ENCODE results near the gene CERK. TPM values are rescaled to one million over a fixed set of nuclear protein-coding genes. Genes with fewer than 3 reads are reported as not detected.

The CERK gene
- total RNA-seq, 1 donor from 2014 or later = 69.6 TPM

GRCh38 chr22:46661221-46661851 lies 76.7 kb downstream of the CERK start:
- Mint-ChIP-seq H3K27me3 (ENCODE audit: insufficient read depth) (no peaks in the 10 kb centered on the region), H3K27ac (peak overlapping the region; percentile 87), H3K36me3 (ENCODE audit: low read depth) (peaks cover 7% of the 10 kb centered on the region), H3K4me1 (ENCODE audit: low read depth) (peaks cover 21% of the 10 kb centered on the region), H3K4me3 (no peak overlapping the region), H3K9me3 (no peaks in the 10 kb centered on the region)
- intact Hi-C loops (cut with micrococcal nuclease) = loop anchor here (1.0 kb wide), 1 partner anchor 13 kb away; no protein-coding TSS in a partner anchor
- DNase-seq (ENCODE audit: low spot score) = peak; percentile 26

- Mint-ChIP-seq H3K4me3 (peak overlapping the region; percentile 41), H3K9me3 (no peaks in the 10 kb centered on the region), H3K36me3 (ENCODE audit: low read depth) (peaks cover 7% of the 10 kb centered on the region), H3K4me1 (ENCODE audit: low read depth) (peaks cover 21% of the 10 kb centered on the region), H3K27me3 (ENCODE audit: insufficient read depth) (no peaks in the 10 kb centered on the region), H3K27ac (peak overlapping the region; percentile 87)
- no peak for DNase-seq (ENCODE audit: low spot score)
- intact Hi-C loops (cut with micrococcal nuclease) = loop anchor here (1.0 kb wide), 1 partner anchor 14 kb away; no protein-coding TSS in a partner anchor
Observed at GRCh38 chr22:46660604-46661201, 77.3 kb downstream of the CERK start.

GRCh38 chr22:46659791-46660186 lies 78.3 kb downstream of the CERK start:
- peak overlapping the region; percentile 87 for H3K27ac Mint-ChIP-seq
- intact Hi-C loops (cut with micrococcal nuclease) = no loop called here
- no peak for DNase-seq (ENCODE audit: low spot score)
- peaks cover 22% of the 10 kb centered on the region for H3K4me1 Mint-ChIP-seq (ENCODE audit: low read depth)
- no peaks in the 10 kb centered on the region for H3K27me3 Mint-ChIP-seq (ENCODE audit: insufficient read depth)
- peaks cover 7% of the 10 kb centered on the region for H3K36me3 Mint-ChIP-seq (ENCODE audit: low read depth)
- no peak overlapping the region for H3K4me3 Mint-ChIP-seq
- H3K9me3 Mint-ChIP-seq = no peaks in the 10 kb centered on the region

- Mint-ChIP-seq H3K27me3 (ENCODE audit: insufficient read depth) (no peaks in the 10 kb centered on the region), H3K4me3 (no peak overlapping the region), H3K9me3 (no peaks in the 10 kb centered on the region), H3K36me3 (ENCODE audit: low read depth) (peaks cover 7% of the 10 kb centered on the region), H3K4me1 (ENCODE audit: low read depth) (peaks cover 26% of the 10 kb centered on the region), H3K27ac (peak overlapping the region; percentile 31)
- intact Hi-C loops (cut with micrococcal nuclease) = no loop called here
- DNase-seq (ENCODE audit: low spot score) = no peak
Observed at GRCh38 chr22:46659059-46659790, 78.8 kb downstream of the CERK start.

GRCh38 chr22:46657996-46658947 lies 79.8 kb downstream of the CERK start:
- DNase-seq (ENCODE audit: low spot score) = no peak
- H3K27ac Mint-ChIP-seq = no peak overlapping the region
- no peaks in the 10 kb centered on the region for H3K9me3 Mint-ChIP-seq
- no peak overlapping the region for H3K4me3 Mint-ChIP-seq
- H3K27me3 Mint-ChIP-seq (ENCODE audit: insufficient read depth) = no peaks in the 10 kb centered on the region
- intact Hi-C loops (cut with micrococcal nuclease) = no loop called here
- peaks cover 31% of the 10 kb centered on the region for H3K4me1 Mint-ChIP-seq (ENCODE audit: low read depth)
- peaks cover 8% of the 10 kb centered on the region for H3K36me3 Mint-ChIP-seq (ENCODE audit: low read depth)

GRCh38 chr22:46657655-46657953 lies 80.4 kb downstream of the CERK start:
- no peak for DNase-seq (ENCODE audit: low spot score)
- Mint-ChIP-seq H3K36me3 (ENCODE audit: low read depth) (peaks cover 8% of the 10 kb centered on the region), H3K27ac (no peak overlapping the region), H3K27me3 (ENCODE audit: insufficient read depth) (no peaks in the 10 kb centered on the region), H3K9me3 (no peaks in the 10 kb centered on the region), H3K4me1 (ENCODE audit: low read depth) (peaks cover 36% of the 10 kb centered on the region), H3K4me3 (no peak overlapping the region)
- intact Hi-C loops (cut with micrococcal nuclease) = no loop called here

GRCh38 chr22:46656856-46657654 lies 81.0 kb downstream of the CERK start:
- H3K4me1 Mint-ChIP-seq (ENCODE audit: low read depth) = peaks cover 40% of the 10 kb centered on the region
- DNase-seq (ENCODE audit: low spot score) = no peak
- H3K36me3 Mint-ChIP-seq (ENCODE audit: low read depth) = peaks cover 8% of the 10 kb centered on the region
- intact Hi-C loops (cut with micrococcal nuclease) = no loop called here
- H3K4me3 Mint-ChIP-seq = no peak overlapping the region
- H3K27me3 Mint-ChIP-seq (ENCODE audit: insufficient read depth) = no peaks in the 10 kb centered on the region
- peak overlapping the region; percentile 77 for H3K27ac Mint-ChIP-seq
- no peaks in the 10 kb centered on the region for H3K9me3 Mint-ChIP-seq

GRCh38 chr22:46655861-46656608 lies 82.0 kb downstream of the CERK start:
- no peak overlapping the region for H3K27ac Mint-ChIP-seq
- no peaks in the 10 kb centered on the region for H3K9me3 Mint-ChIP-seq

GRCh38 chr22:46654927-46655595 lies 83.0 kb downstream of the CERK start:
- DNase-seq (ENCODE audit: low spot score) = no peak
- intact Hi-C loops (cut with micrococcal nuclease) = no loop called here
- Mint-ChIP-seq H3K4me3 (peak overlapping the region; percentile 15), H3K4me1 (ENCODE audit: low read depth) (peaks cover 35% of the 10 kb centered on the region), H3K27ac (peak overlapping the region; percentile 79), H3K36me3 (ENCODE audit: low read depth) (peaks cover 9% of the 10 kb centered on the region), H3K27me3 (ENCODE audit: insufficient read depth) (no peaks in the 10 kb centered on the region), H3K9me3 (no peaks in the 10 kb centered on the region)

More at GRCh38 chr22:46655861-46656608, 82.0 kb downstream of the CERK start:
- H3K4me3 Mint-ChIP-seq = no peak overlapping the region
- H3K4me1 Mint-ChIP-seq (ENCODE audit: low read depth) = peaks cover 38% of the 10 kb centered on the region
- peaks cover 11% of the 10 kb centered on the region for H3K36me3 Mint-ChIP-seq (ENCODE audit: low read depth)
- no peak for DNase-seq (ENCODE audit: low spot score)
- no peaks in the 10 kb centered on the region for H3K27me3 Mint-ChIP-seq (ENCODE audit: insufficient read depth)
- intact Hi-C loops (cut with micrococcal nuclease) = no loop called here

GRCh38 chr22:46654426-46654825 lies 83.6 kb downstream of the CERK start:
- H3K27me3 Mint-ChIP-seq (ENCODE audit: insufficient read depth) = no peaks in the 10 kb centered on the region

GRCh38 chr22:46653596-46653995 lies 84.5 kb downstream of the CERK start:
- Mint-ChIP-seq H3K4me3 (peak overlapping the region; percentile 42), H3K27me3 (ENCODE audit: insufficient read depth) (no peaks in the 10 kb centered on the region), H3K4me1 (ENCODE audit: low read depth) (peaks cover 39% of the 10 kb centered on the region), H3K9me3 (no peaks in the 10 kb centered on the region), H3K36me3 (ENCODE audit: low read depth) (peaks cover 7% of the 10 kb centered on the region), H3K27ac (peak overlapping the region; percentile 92)
- intact Hi-C loops (cut with micrococcal nuclease) = loop anchor here (1.0 to 2.0 kb wide), 2 partner anchors 21 to 39 kb away; no protein-coding TSS in a partner anchor
- DNase-seq (ENCODE audit: low spot score) = peak; percentile 18

More at GRCh38 chr22:46654426-46654825, 83.6 kb downstream of the CERK start:
- H3K4me3 Mint-ChIP-seq = peak overlapping the region; percentile 15
- H3K27ac Mint-ChIP-seq = peak overlapping the region; percentile 79
- intact Hi-C loops (cut with micrococcal nuclease) = no loop called here
- H3K36me3 Mint-ChIP-seq (ENCODE audit: low read depth) = peaks cover 11% of the 10 kb centered on the region
- DNase-seq (ENCODE audit: low spot score) = no peak
- no peaks in the 10 kb centered on the region for H3K9me3 Mint-ChIP-seq
- peaks cover 39% of the 10 kb centered on the region for H3K4me1 Mint-ChIP-seq (ENCODE audit: low read depth)
